GM18520 (cell line): Measurements from ENCODE around the gene PAFAH1B2.
A peak's percentile ranks its signal among the peaks of the same experiment; 100 is the strongest.
"Not testable (repeated sequence)": the region's sequence is repeated elsewhere in the genome, so short reads cannot be mapped to it uniquely, and the experiment has no call there.

ENCODE experiments used
- ATAC-seq: cut with Tn5 transposase; IDR thresholded peaks from one replicate; pipeline ENCODE4 v1.9.1; 2021; ENCODE audit not compliant: unreplicated experiment

Gene PAFAH1B2

GRCh38 chr11:117127171-117127901 is 16.8 kb upstream of the PAFAH1B2 start:
- no peak for ATAC-seq

GRCh38 chr11:117128289-117128688 is 15.8 kb upstream of the PAFAH1B2 start:
- no peak for ATAC-seq

DNA sequence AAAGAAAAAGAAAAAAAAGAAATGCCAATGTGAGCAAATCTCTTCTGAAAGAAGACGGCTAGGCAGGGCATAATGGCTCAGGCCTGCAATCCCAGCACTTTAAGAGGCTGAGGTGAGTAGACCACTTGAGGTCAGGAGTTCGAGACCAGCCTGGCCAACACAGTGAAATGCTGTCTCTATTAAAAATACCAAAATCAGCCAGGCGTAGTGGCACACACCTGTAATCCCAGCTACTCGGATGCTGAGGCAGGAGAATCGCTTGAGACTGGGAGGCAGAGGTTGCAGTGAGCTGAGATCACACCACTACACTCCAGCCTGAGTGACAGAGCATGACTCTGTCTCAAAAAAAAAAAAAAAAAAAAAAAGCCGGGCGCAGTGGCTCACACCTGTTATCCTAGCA is 13.7 kb upstream of the PAFAH1B2 start:
- not testable (repeated sequence) for ATAC-seq

DNA sequence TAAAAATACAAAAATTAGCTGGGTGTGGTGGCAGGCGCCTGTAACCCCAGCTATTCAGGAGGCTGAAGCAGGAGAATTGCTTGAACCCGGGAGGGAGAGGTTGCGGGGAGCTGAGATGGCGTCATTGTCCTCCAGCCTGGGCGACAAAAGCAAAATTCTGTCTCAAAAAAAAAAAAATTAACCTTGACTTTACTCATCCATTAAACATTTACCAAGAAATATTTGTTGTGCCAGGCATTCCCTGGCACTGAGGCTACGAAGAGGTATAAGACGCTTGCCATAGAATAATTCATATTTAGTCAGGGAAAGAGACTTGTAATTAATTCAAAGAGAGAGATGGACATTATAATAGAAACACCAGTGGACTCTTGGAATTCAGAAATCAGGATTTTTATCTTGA is 13.2 kb upstream of the PAFAH1B2 start:
- no peak for ATAC-seq

GRCh38 chr11:117134431-117134830 is 9.7 kb upstream of the PAFAH1B2 start:
- no peak for ATAC-seq

DNA sequence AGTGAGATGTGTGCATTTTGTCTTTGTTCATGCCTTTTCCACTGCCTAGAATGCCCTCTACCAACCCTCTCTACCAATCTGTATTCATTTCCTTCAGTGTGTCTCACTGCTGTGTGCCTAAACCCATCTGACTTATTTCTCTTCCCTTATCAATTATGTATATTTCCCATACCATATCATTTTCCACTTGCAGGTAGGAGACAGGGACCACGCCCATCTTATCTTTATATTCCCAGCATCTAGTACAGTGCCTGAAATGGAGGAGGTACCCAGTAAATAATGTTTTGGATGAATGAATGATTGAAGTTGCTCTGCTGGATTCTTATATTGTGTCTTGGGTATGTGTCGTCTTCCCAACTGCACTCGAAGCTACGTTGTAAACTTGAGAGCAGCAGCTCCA is 9.1 kb upstream of the PAFAH1B2 start:
- ATAC-seq, result not testable (repeated sequence)

DNA sequence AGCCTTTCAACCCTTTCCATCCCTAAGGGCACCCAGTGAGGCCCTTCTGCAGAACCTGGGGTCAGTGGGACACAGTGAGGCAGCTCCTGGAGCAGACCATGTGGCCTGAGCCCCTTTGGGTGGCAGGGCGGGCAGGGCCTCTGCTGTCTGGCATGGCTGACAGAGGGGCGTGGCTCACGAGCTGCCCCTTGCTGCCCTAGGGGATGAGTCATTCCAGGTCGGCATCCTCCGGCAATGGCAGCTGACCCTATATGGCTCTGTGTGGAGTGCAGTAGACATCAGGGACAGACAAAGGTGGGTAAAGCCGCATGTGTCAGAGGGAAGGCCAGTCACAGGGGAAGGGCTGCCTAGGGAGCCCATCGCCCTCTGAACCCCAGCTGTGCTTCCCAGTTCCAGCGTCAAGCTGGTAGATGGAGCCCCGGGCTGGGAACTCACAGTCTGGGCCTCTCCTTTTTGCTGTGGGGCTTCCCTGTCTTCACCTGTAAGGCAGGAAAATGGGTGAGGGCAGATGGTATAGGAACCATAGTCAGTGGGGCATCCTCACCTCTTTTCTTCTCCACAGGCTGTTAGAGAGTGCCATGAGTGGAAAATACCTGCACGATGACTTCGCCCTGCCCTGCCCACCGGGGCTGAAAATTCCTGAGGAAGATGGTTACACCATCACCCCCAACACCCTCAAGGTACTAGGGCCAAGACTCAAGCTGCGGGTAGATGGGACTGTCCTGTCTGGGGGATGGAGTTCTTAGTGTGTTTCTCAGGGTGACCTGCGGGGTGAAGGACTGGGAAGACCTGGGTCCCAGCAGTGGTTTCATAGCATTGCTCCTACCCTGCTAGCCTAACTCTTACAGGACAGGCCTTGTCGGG is 6.6 kb upstream of the PAFAH1B2 start:
- not testable (repeated sequence) for ATAC-seq

DNA sequence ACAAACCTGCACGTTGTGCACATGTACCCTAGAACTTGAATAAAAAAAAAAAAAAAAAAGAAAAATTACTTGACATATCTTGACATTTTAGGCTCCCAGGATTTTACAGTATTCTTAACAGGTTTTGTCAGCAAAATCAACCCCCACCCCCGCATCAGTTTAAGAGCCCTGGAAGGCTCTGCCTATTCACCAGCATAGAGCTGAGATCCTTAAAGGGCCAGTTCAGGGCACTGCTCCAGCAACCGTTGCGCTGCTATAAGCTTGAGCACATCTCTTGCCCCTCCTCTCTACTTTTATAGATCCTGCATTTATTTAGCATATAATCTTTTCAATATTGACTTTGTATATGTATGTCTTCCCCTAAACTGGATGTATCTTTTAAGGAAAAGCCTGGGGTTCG is 697 bp upstream of the PAFAH1B2 start:
- ATAC-seq, result no peak

GRCh38 chr11:117144477-117145392 is 648 bp downstream of the PAFAH1B2 start:
- peak; percentile 29 for ATAC-seq

- no peak for ATAC-seq
Observed at GRCh38 chr11:117145393-117145761, 1.3 kb downstream of the PAFAH1B2 start.

GRCh38 chr11:117146521-117146920 is 2.4 kb downstream of the PAFAH1B2 start:
- ATAC-seq, result no peak

GRCh38 chr11:117152066-117152465 is 8.0 kb downstream of the PAFAH1B2 start:
- ATAC-seq, result no peak

GRCh38 chr11:117154468-117154867 is 10.4 kb downstream of the PAFAH1B2 start:
- no peak for ATAC-seq

DNA sequence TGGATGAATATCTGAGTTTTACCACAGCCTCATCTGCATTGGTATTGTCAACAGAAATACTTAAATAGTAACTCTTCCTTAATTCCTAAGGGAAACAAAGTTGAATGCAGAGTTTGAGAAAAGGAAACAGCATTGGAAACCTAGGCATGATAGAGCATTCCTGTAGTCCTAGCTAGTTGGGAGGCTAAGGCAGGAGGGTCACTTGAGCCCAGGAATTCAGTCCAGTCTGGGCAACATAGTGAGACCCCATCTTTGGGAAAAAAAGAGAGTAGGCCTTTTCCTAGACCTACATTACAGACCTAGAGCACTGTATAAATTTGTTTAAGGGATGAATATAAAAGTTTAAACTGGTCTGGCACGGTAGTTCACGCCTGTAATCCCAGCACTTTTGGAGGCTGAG is 13.4 kb downstream of the PAFAH1B2 start:
- ATAC-seq, result no peak

GRCh38 chr11:117159892-117160291 is 15.8 kb downstream of the PAFAH1B2 start:
- no peak for ATAC-seq

DNA sequence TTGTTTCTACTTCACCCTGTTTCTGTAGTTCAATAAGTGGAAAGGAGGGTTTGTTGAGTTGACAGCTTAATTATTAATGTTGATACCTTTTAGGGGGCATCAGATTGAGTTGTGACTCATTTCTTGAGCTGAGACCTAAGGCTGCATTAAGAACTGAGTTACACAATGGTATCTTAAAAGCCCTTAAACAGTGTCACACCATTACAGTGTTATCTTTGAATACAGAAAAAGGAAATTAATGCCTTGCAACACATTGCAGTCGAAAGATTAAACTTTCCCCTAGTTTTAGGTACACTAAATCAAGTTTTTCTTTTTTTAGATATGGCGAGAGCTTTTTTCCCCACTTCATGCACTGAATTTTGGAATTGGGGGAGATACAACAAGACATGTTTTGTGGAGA is 16.7 kb downstream of the PAFAH1B2 start:
- ATAC-seq, result no peak

- ATAC-seq, result no peak
Observed at GRCh38 chr11:117166491-117166890, 22.4 kb downstream of the PAFAH1B2 start.

GRCh38 chr11:117169736-117170135 is 25.6 kb downstream of the PAFAH1B2 start:
- ATAC-seq, result no peak

- ATAC-seq, result no peak
Observed at GRCh38 chr11:117170210-117170609, 26.1 kb downstream of the PAFAH1B2 start.

GRCh38 chr11:117171007-117171403 is 26.9 kb downstream of the PAFAH1B2 start:
- no peak for ATAC-seq

GRCh38 chr11:117171404-117172061 is 27.4 kb downstream of the PAFAH1B2 start:
- ATAC-seq, result no peak
